Esophagus squamous epithelium (tissue), 5 donors: ENCODE results near the gene ITGB7. TPM values are rescaled to one million over a fixed set of nuclear protein-coding genes. Genes with fewer than 3 reads are reported as not detected.

Experiments
- DNase-seq: peaks from one replicate; lab custom pipeline; 2025; lab: John Stamatoyannopoulos, UW
- H3K27ac ChIP-seq, 4 donors: fragments of 200-600 bp; sonication (generic); one replicate each; pipeline ENCODE4 v1.5.1; 2016 to 2019; ENCODE audit warnings: mild to moderate bottlenecking in 1 of 4
- H3K27me3 ChIP-seq, 4 donors: fragments of 200-600 bp; sonication (generic); 1 replicate in 3 of 4; 2 replicates in 1 of 4; pipeline versions ENCODE4 v1.5.1 to v1.6.0; 2017 to 2021; ENCODE audit warnings: antibody characterized with exemption in 1 of 4
- H3K36me3 ChIP-seq, 3 donors: fragments of 200-600 bp; sonication (generic); one replicate each; pipeline ENCODE4 v1.5.1; 2016 to 2019
- H3K4me1 ChIP-seq, 3 donors: fragments of 200-600 bp; sonication (generic); one replicate each; pipeline ENCODE4 v1.5.1; 2017 to 2019
- H3K4me3 ChIP-seq, 4 donors: fragments of 200-600 bp; sonication (generic); 1 replicate in 3 of 4; 2 replicates in 1 of 4; pipeline ENCODE4 v1.5.1; 2016 to 2019; ENCODE audit warnings: mild to moderate bottlenecking in 2 of 4, moderate library complexity in 1 of 4
- H3K9me3 ChIP-seq, 3 donors: fragments of 200-600 bp; sonication (generic); one replicate each; pipeline ENCODE4 v1.5.1; 2016 to 2019
- POLR2A ChIP-seq, 4 donors: fragments of 450-650 bp; IDR thresholded peaks; one replicate each; pipeline ENCODE4 v1.6.1; 2017; ENCODE audit warnings: antibody characterized with exemption in 4 of 4, mild to moderate bottlenecking in 4 of 4, moderate library complexity in 3 of 4
- WGBS, 2 donors: methylation state at CpG; one replicate each; pipeline ENCODE4 v1.1.5; 2018; 5-methylcytosine and 5-hydroxymethylcytosine counted together
- intact Hi-C: fragments of 100-400 bp; cut with DNase I; formaldehyde crosslinking; loops from one replicate; pipeline ENCODE4 v1.15.0; 2022
- total RNA-seq, 4 donors: library from RNA; depleted of rRNA; stranded (reverse); fragments of >200 nt; gene quantifications; one replicate each; pipeline ENCODE4 v1.1.0, GENCODE V29; 2016
- TF ChIP-seq, protein P1 (sequence below), 6 experiments: fragments of 450-650 bp in 4 of 6; fragments of 200-600 bp in 2 of 6; sonication (generic) in 2 of 6; IDR thresholded peaks; one replicate each; pipeline ENCODE4 v1.5.1; 2016 to 2019; ENCODE audit warnings: antibody characterized with exemption in 6 of 6, mild to moderate bottlenecking in 4 of 6, moderate library complexity in 4 of 6
- donor health status: DM: yes; HTN: yes; CAD: no.

ITGB7 gene
- total RNA-seq, 4 donors from 2014 or later: 4.2 to 7.2 (median 5.9) TPM

DNA sequence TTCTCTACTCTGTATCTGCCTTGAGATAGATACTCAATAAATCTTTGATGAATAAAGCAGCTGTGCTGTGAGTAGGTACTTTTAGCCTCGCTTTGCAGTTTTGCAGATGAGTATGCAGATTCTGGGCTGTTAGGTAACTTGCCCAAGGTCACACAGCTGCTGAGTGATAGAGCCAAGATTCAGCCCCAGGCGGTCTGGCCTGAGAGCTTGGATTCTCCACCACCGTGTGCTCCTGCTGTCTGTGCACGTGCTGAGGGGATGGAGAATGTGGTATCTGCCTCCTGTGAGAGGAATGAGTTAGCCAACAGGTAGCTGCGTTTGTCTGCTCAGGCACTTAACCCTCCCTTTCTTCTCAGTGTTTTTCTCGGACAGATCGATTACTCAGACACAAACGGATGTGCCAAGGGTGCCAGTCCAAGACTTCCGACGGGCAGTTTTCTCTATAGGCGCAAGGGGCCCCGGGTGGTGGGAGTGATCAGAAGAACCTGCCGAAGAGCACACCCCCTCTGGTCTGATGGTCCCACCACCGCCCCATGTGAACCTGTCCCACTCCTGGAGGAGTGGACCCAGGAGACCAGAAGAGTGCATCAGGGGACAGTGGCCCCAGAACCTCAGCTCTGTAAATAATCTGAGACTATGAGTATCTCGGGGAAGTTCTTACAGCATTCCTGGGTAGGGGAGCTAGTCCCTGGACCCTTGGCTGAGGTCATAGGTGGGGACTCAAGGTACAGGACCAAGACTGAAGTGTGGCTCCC lies 19.7 kb downstream of the ITGB7 start:
- Histone ChIP-seq H3K4me3 (no peak overlapping the region), H3K27ac (no peak overlapping the region), H3K4me1 (peaks cover 15 to 52% (median 18%) of the 10 kb centered on the region in 3 donors), H3K9me3 (no peaks in the 10 kb centered on the region), H3K27me3 (no peaks in the 10 kb centered on the region), H3K36me3 (peaks cover 28 to 97% (median 43%) of the 10 kb centered on the region in 3 donors)
- TF ChIP-seq, protein P1, sequence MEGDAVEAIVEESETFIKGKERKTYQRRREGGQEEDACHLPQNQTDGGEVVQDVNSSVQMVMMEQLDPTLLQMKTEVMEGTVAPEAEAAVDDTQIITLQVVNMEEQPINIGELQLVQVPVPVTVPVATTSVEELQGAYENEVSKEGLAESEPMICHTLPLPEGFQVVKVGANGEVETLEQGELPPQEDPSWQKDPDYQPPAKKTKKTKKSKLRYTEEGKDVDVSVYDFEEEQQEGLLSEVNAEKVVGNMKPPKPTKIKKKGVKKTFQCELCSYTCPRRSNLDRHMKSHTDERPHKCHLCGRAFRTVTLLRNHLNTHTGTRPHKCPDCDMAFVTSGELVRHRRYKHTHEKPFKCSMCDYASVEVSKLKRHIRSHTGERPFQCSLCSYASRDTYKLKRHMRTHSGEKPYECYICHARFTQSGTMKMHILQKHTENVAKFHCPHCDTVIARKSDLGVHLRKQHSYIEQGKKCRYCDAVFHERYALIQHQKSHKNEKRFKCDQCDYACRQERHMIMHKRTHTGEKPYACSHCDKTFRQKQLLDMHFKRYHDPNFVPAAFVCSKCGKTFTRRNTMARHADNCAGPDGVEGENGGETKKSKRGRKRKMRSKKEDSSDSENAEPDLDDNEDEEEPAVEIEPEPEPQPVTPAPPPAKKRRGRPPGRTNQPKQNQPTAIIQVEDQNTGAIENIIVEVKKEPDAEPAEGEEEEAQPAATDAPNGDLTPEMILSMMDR (IDR thresholded peaks at IDR 0.05): no peak
- TF ChIP-seq POLR2A (IDR thresholded peaks at IDR 0.05): no peak
- intact Hi-C loops: no loop called here
- 78 to 94% methylated on average over 3 to 10 of the region's 15 CpGs for WGBS, 2 donors
- no peak for DNase-seq

DNA sequence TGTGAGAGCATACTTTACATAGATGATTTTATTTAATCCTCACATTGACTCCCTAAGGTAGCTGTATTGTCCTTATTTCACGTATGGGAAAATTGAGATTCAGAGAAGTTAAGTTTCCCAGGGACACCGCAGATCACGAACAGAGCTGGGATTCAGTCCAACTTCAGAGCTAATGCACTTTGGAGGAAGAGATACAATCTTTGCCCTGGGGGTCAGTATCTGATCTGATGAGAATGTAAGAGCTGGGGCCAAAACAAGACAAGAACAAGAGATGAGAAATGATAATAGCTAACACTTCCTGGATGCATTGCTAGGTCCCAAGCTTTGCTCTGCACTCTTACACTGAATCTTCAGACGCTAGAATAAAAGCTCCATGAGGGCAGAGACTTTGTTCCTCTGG lies 20.3 kb downstream of the ITGB7 start:
- H3K36me3 ChIP-seq: peaks cover 28 to 97% (median 44%) of the 10 kb centered on the region in 3 donors
- no peaks in the 10 kb centered on the region for H3K9me3 ChIP-seq
- DNase-seq: no peak
- H3K27ac ChIP-seq: no peak overlapping the region
- H3K4me3 ChIP-seq: no peak overlapping the region
- intact Hi-C loops: no loop called here
- peaks cover 21 to 58% (median 23%) of the 10 kb centered on the region in 3 donors for H3K4me1 ChIP-seq
- H3K27me3 ChIP-seq: no peaks in the 10 kb centered on the region
- 85 to 91% methylated on average over 4 of the region's 4 CpGs for WGBS, 2 donors
- TF ChIP-seq, protein P1 (IDR thresholded peaks at IDR 0.05): no peak
- no peak for TF ChIP-seq POLR2A (IDR thresholded peaks at IDR 0.05)

DNA sequence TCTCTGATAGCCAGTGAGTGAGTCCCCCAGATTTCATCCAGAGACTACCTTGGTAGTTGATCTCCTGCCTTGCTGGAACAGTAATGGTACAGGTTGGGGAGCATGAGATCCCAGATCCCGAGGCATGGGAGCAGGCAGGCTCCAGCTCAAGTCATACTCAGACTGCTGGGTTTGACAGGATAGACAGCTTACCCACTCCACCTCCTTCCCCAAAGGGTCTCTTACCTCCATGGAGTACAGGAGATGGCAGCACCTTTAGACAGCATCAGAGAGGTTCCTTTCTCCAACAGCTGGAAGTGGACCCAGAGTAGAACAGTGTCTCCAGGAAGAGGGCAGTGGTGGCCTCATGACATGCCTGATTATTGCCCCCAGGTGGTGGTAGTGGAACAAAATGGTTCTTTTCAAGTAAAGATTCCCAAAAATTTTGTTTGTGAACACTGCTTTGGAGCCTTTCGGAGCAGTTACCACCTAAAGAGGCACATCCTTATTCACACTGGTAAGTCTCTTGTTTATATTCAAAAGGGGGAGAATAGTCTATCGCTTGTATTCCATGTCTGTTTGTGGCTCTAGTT lies 21.4 kb downstream of the ITGB7 start:
- Histone ChIP-seq H3K9me3 (no peaks in the 10 kb centered on the region), H3K27ac (no peak overlapping the region), H3K4me3 (no peak overlapping the region), H3K36me3 (peaks cover 28 to 86% (median 44%) of the 10 kb centered on the region in 3 donors), H3K27me3 (no peaks in the 10 kb centered on the region), H3K4me1 (peaks cover 26 to 65% (median 27%) of the 10 kb centered on the region in 3 donors)
- no peak for DNase-seq
- intact Hi-C loops: no loop called here
- TF ChIP-seq POLR2A (IDR thresholded peaks at IDR 0.05): no peak
- TF ChIP-seq, protein P1 (IDR thresholded peaks at IDR 0.05): no peak
- WGBS, 2 donors: 89 to 100% methylated on average over 2 to 3 of the region's 3 CpGs

DNA sequence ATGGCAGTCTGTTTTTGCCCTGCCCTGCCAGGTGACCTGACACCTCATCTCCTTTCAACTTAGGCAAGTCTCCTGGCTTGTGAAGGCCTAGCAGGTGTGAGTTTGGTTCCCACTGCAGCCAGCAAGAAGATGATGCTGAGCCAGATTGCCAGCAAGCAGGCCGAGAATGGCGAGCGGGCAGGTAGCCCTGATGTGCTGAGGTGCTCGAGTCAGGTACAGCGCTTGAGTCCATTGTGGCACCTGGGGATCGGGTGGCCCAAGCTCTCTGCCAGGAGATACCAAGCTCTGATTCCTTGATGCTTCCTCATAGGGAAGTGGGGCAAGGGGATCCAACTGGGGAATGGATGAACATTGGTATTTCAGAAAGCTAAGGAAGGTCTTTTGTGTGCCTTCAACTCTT lies 22.2 kb downstream of the ITGB7 start:
- no peak for DNase-seq
- intact Hi-C loops: no loop called here
- H3K27me3 ChIP-seq: no peaks in the 10 kb centered on the region
- H3K36me3 ChIP-seq: peaks cover 28 to 80% (median 44%) of the 10 kb centered on the region in 3 donors
- WGBS, 2 donors: 95 to 98% methylated on average over 6 of the region's 6 CpGs
- H3K27ac ChIP-seq: no peak overlapping the region
- no peak overlapping the region for H3K4me3 ChIP-seq
- H3K9me3 ChIP-seq: no peaks in the 10 kb centered on the region
- H3K4me1 ChIP-seq: peaks cover 26 to 60% (median 26%) of the 10 kb centered on the region in 3 donors
- no peak for TF ChIP-seq POLR2A (IDR thresholded peaks at IDR 0.05)
- TF ChIP-seq, protein P1 (IDR thresholded peaks at IDR 0.05): no peak

DNA sequence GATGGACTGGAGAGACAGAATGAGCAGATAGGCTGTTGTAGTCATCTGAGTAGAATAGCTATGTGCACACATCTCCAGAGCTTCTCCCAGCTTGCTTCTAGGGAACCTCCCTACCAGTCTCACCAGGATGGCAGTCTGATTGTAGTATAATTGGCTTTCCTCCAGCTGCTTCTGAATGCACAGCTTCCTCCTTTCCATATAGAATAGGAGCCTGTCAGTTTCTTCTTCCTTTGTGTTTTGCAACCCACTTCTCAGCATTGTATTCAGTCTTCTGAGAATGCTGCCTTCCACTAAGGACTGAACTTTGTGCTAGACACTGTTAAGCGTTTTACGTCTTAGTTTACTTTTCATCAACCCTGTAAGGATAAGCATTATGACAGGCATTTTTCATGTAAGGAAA lies 24.1 kb downstream of the ITGB7 start:
- Histone ChIP-seq H3K27me3 (no peaks in the 10 kb centered on the region), H3K4me3 (peak overlapping the region in 2 of 4 donors; percentile 4 to 91), H3K27ac (peak overlapping the region in 2 of 4 donors; percentile 11 to 97), H3K9me3 (no peaks in the 10 kb centered on the region), H3K36me3 (peaks cover 28 to 62% (median 38%) of the 10 kb centered on the region in 3 donors), H3K4me1 (peaks cover 20 to 63% (median 33%) of the 10 kb centered on the region in 3 donors)
- no peak for TF ChIP-seq POLR2A (IDR thresholded peaks at IDR 0.05)
- TF ChIP-seq, protein P1 (IDR thresholded peaks at IDR 0.05): no peak
- WGBS, 2 donors: 52 to 58% methylated on average over 2 of the region's 2 CpGs
- intact Hi-C loops: no loop called here
- DNase-seq: no peak
